ENCODE results near the gene ZGLP1.

The ZGLP1 gene

GRCh38 chr19:10293637-10294367, 15.8 kb downstream of the ZGLP1 start:
- no peak for TF ChIP-seq CTCF (IDR thresholded peaks at IDR 0.05)
- Histone ChIP-seq H3K27me3 (ENCODE audit: control insufficient read depth, insufficient read depth, low read length) (peaks cover 11% of the 10 kb centered on the region), H3K79me2 (no peaks in the 10 kb centered on the region), H3K9me3 (ENCODE audit: control insufficient read depth, low read length) (no peaks in the 10 kb centered on the region), H3K4me3 (ENCODE audit: low read depth, low read length) (peak overlapping the region; percentile 34), H3K36me3 (ENCODE audit: control insufficient read depth, insufficient read depth, low read length) (no peaks in the 10 kb centered on the region), H3K4me1 (peaks cover 12% of the 10 kb centered on the region), H2AFZ (no peak overlapping the region), H3K27ac (no peak overlapping the region), H3K4me2 (ENCODE audit: low read length) (no peak overlapping the region), H3K9ac (no peak overlapping the region)

GRCh38 chr19:10292789-10293636, 16.6 kb downstream of the ZGLP1 start:
- Histone ChIP-seq H3K27ac (no peak overlapping the region), H3K4me2 (ENCODE audit: low read length) (peak overlapping the region; percentile 22), H3K4me1 (peaks cover 12% of the 10 kb centered on the region), H3K9ac (no peak overlapping the region), H3K27me3 (ENCODE audit: control insufficient read depth, insufficient read depth, low read length) (peaks cover 11% of the 10 kb centered on the region), H3K4me3 (ENCODE audit: low read depth, low read length) (peak overlapping the region; percentile 34), H3K9me3 (ENCODE audit: control insufficient read depth, low read length) (no peaks in the 10 kb centered on the region), H3K79me2 (no peaks in the 10 kb centered on the region), H3K36me3 (ENCODE audit: control insufficient read depth, insufficient read depth, low read length) (no peaks in the 10 kb centered on the region), H2AFZ (peak overlapping the region; percentile 20)
- no peak for TF ChIP-seq CTCF (IDR thresholded peaks at IDR 0.05)

- no peaks in the 10 kb centered on the region for H3K36me3 ChIP-seq (ENCODE audit: control insufficient read depth, insufficient read depth, low read length)
- H3K4me3 ChIP-seq (ENCODE audit: low read depth, low read length), result peak overlapping the region; percentile 39
- no peaks in the 10 kb centered on the region for H3K9me3 ChIP-seq (ENCODE audit: control insufficient read depth, low read length)
- peak overlapping the region; percentile 73 for H3K4me2 ChIP-seq (ENCODE audit: low read length)
- peaks cover 12% of the 10 kb centered on the region for H3K4me1 ChIP-seq
- peaks cover 11% of the 10 kb centered on the region for H3K27me3 ChIP-seq (ENCODE audit: control insufficient read depth, insufficient read depth, low read length)
- no peak overlapping the region for H3K9ac ChIP-seq
- no peak overlapping the region for H3K27ac ChIP-seq
- no peak for TF ChIP-seq CTCF (IDR thresholded peaks at IDR 0.05)
- H2AFZ ChIP-seq, result peak overlapping the region; percentile 20
- no peaks in the 10 kb centered on the region for H3K79me2 ChIP-seq
Observed at GRCh38 chr19:10292206-10292788, 17.3 kb downstream of the ZGLP1 start.

GRCh38 chr19:10291554-10292205, 17.9 kb downstream of the ZGLP1 start:
- no peak overlapping the region for H3K27ac ChIP-seq
- peak overlapping the region; percentile 73 for H3K4me2 ChIP-seq (ENCODE audit: low read length)
- H3K9ac ChIP-seq, result no peak overlapping the region
- H3K27me3 ChIP-seq (ENCODE audit: control insufficient read depth, insufficient read depth, low read length), result peaks cover 11% of the 10 kb centered on the region
- no peaks in the 10 kb centered on the region for H3K9me3 ChIP-seq (ENCODE audit: control insufficient read depth, low read length)
- no peak for TF ChIP-seq CTCF (IDR thresholded peaks at IDR 0.05)
- H3K79me2 ChIP-seq, result no peaks in the 10 kb centered on the region
- peak overlapping the region; percentile 39 for H3K4me3 ChIP-seq (ENCODE audit: low read depth, low read length)
- H3K36me3 ChIP-seq (ENCODE audit: control insufficient read depth, insufficient read depth, low read length), result no peaks in the 10 kb centered on the region
- H2AFZ ChIP-seq, result peak overlapping the region; percentile 42
- peaks cover 12% of the 10 kb centered on the region for H3K4me1 ChIP-seq
